MM.1S (cell line): ENCODE results near the gene ALDH16A1.

Source experiments
- DNase-seq: peaks from one replicate; pipeline ENCODE4 v3.0.0-alpha.2; 2015
- H2AFZ ChIP-seq: fragments of 300-600 bp; sonication (generic); 2 replicates; pipeline ENCODE4 v1.6.0; 2016; ENCODE audit warnings: antibody characterized with exemption, low read length
- H3F3A ChIP-seq: fragments of 300-600 bp; sonication (generic); 2 replicates; pipeline ENCODE4 v1.6.1; 2016; ENCODE audit warnings: mild to moderate bottlenecking, antibody characterized with exemption, low read length, moderate library complexity, mixed read lengths; ENCODE audit not compliant: insufficient read depth
- H3K27ac ChIP-seq: fragments of 300-600 bp; sonication (generic); 2 replicates; pipeline ENCODE4 v1.5.1; 2016; ENCODE audit warnings: mild to moderate bottlenecking, low read length
- H3K27me3 ChIP-seq: fragments of 300-600 bp; sonication (generic); replicated peaks from 2 replicates; pipeline ENCODE4 v1.6.0; 2016; ENCODE audit warnings: low read length; ENCODE audit not compliant: insufficient read depth
- H3K36me3 ChIP-seq: fragments of 300-600 bp; sonication (generic); replicated peaks from 2 replicates; pipeline ENCODE4 v1.6.1; 2016; ENCODE audit warnings: mild to moderate bottlenecking, low read length, mixed read lengths; ENCODE audit not compliant: insufficient read depth
- H3K4me1 ChIP-seq: fragments of 300-600 bp; sonication (generic); 2 replicates; pipeline ENCODE4 v1.6.1; 2016; ENCODE audit warnings: low read length, mixed read lengths
- H3K4me2 ChIP-seq: fragments of 300-600 bp; sonication (generic); 2 replicates; pipeline ENCODE4 v1.6.0; 2016; ENCODE audit warnings: low read depth, low read length
- H3K4me3 ChIP-seq: fragments of 300-600 bp; sonication (generic); 2 replicates; pipeline ENCODE4 v1.5.1; 2016; ENCODE audit warnings: low read length, mixed read lengths
- H3K79me2 ChIP-seq: fragments of 300-600 bp; sonication (generic); 2 replicates; pipeline ENCODE4 v1.6.1; 2016; ENCODE audit warnings: mixed run types, low read length, mixed read lengths
- H3K9ac ChIP-seq: fragments of 300-600 bp; sonication (generic); 2 replicates; pipeline ENCODE4 v1.6.1; 2016; ENCODE audit warnings: low read length, mixed read lengths
- H3K9me2 ChIP-seq: fragments of 300-600 bp; sonication (generic); replicated peaks from 2 replicates; pipeline ENCODE4 v1.6.1; 2016; ENCODE audit warnings: mild to moderate bottlenecking, low read length, mixed read lengths; ENCODE audit not compliant: insufficient read depth
- H3K9me3 ChIP-seq: fragments of 300-600 bp; sonication (generic); replicated peaks from 2 replicates; pipeline ENCODE4 v1.6.1; 2016; ENCODE audit warnings: mild to moderate bottlenecking, low read length, mixed read lengths; ENCODE audit not compliant: insufficient read depth
- H4K20me1 ChIP-seq: fragments of 300-600 bp; sonication (generic); 2 replicates; pipeline ENCODE4 v1.6.1; 2016; ENCODE audit warnings: mild to moderate bottlenecking, low read length, moderate library complexity, mixed read lengths; ENCODE audit not compliant: insufficient read depth
- CTCF ChIP-seq: fragments of 300-600 bp; sonication (generic); IDR thresholded peaks from 2 replicates; pipeline ENCODE4 v1.5.1; 2016; ENCODE audit warnings: antibody characterized with exemption, low read length, mixed read lengths
- EZH2 ChIP-seq: fragments of 300-600 bp; sonication (generic); optimal IDR thresholded peaks from 2 replicates; pipeline ENCODE3; 2017; ENCODE audit warnings: low read depth, mild to moderate bottlenecking, antibody characterized with exemption, low read length, mixed read lengths
- EZH2phosphoT487 ChIP-seq: fragments of 300-600 bp; sonication (generic); IDR thresholded peaks from 2 replicates; pipeline ENCODE4 v1.6.1; 2018; ENCODE audit warnings: antibody characterized with exemption, low read length

ALDH16A1 gene

GRCh38 chr19:49514151-49514550 lies 61.1 kb downstream of the ALDH16A1 start:
- Histone ChIP-seq H4K20me1 (no peaks in the 10 kb centered on the region), H3F3A (no peaks in the 10 kb centered on the region), H3K4me3 (no peak overlapping the region), H3K27me3 (peaks cover 81% of the 10 kb centered on the region), H3K4me2 (no peak overlapping the region), H3K79me2 (no peaks in the 10 kb centered on the region), H2AFZ (no peak overlapping the region), H3K4me1 (no peaks in the 10 kb centered on the region), H3K36me3 (no peaks in the 10 kb centered on the region), H3K9me3 (no peaks in the 10 kb centered on the region), H3K9me2 (no peaks in the 10 kb centered on the region), H3K27ac (no peak overlapping the region), H3K9ac (no peak overlapping the region)
- TF ChIP-seq EZH2phosphoT487 (no peak), CTCF (no peak), EZH2 (no peak)
- DNase-seq: no peak

GRCh38 chr19:49515767-49516166 lies 62.7 kb downstream of the ALDH16A1 start:
- Histone ChIP-seq H3K36me3 (no peaks in the 10 kb centered on the region), H3K27me3 (peaks cover 79% of the 10 kb centered on the region), H3K4me1 (no peaks in the 10 kb centered on the region), H3K9me3 (no peaks in the 10 kb centered on the region), H3K4me2 (no peak overlapping the region), H3K9ac (no peak overlapping the region), H3F3A (no peaks in the 10 kb centered on the region), H4K20me1 (no peaks in the 10 kb centered on the region), H2AFZ (no peak overlapping the region), H3K79me2 (no peaks in the 10 kb centered on the region), H3K9me2 (no peaks in the 10 kb centered on the region), H3K4me3 (no peak overlapping the region), H3K27ac (no peak overlapping the region)
- DNase-seq: no peak
- no peak for TF ChIP-seq EZH2
- TF ChIP-seq EZH2phosphoT487: no peak
- TF ChIP-seq CTCF: no peak

- Histone ChIP-seq H3K4me2 (no peak overlapping the region), H3K4me3 (no peak overlapping the region), H3K4me1 (no peaks in the 10 kb centered on the region), H3K27me3 (peaks cover 76% of the 10 kb centered on the region), H3K36me3 (no peaks in the 10 kb centered on the region), H2AFZ (no peak overlapping the region), H3F3A (no peaks in the 10 kb centered on the region), H3K79me2 (no peaks in the 10 kb centered on the region), H3K9me2 (no peaks in the 10 kb centered on the region), H3K9ac (no peak overlapping the region), H3K27ac (no peak overlapping the region), H3K9me3 (no peaks in the 10 kb centered on the region), H4K20me1 (no peaks in the 10 kb centered on the region)
- DNase-seq: no peak
- TF ChIP-seq EZH2: no peak
- no peak for TF ChIP-seq CTCF
- TF ChIP-seq EZH2phosphoT487: no peak
Observed at GRCh38 chr19:49518033-49518432, 65.0 kb downstream of the ALDH16A1 start.
